SK-MEL-5 (cell line): Measurements from ENCODE around the gene TPRN. TPM values are rescaled to one million over a fixed set of nuclear protein-coding genes. Genes with fewer than 3 reads are reported as not detected.

Experiments
- DNase-seq: peaks from one replicate; pipeline ENCODE4 v3.0.0-alpha.2; 2016; ENCODE audit warnings: low read depth, low spot score
- in situ Hi-C: cut with HindIII; loops from 2 replicates; pipeline ENCODE4 v1.10.0; 2016; ENCODE audit warnings: low sequenced_read_pairs, high pct_unique_total_duplicates, low pct_unique_long_range_greater_than_20kb
- total RNA-seq: library from RNA; depleted of rRNA; stranded (reverse); fragments of >200 nt; shearing (Covaris generic); gene quantifications from 2 replicates; pipeline ENCODE4 v1.2.3, GENCODE V29; 2014

Gene TPRN
- total RNA-seq, 1 experiment from 2014 or later = 8.6 TPM

- in situ Hi-C loops = no loop called here
- DNase-seq = no peak
Observed at GRCh38 chr9:137218212-137218753, 17.7 kb upstream of the TPRN start.

DNA sequence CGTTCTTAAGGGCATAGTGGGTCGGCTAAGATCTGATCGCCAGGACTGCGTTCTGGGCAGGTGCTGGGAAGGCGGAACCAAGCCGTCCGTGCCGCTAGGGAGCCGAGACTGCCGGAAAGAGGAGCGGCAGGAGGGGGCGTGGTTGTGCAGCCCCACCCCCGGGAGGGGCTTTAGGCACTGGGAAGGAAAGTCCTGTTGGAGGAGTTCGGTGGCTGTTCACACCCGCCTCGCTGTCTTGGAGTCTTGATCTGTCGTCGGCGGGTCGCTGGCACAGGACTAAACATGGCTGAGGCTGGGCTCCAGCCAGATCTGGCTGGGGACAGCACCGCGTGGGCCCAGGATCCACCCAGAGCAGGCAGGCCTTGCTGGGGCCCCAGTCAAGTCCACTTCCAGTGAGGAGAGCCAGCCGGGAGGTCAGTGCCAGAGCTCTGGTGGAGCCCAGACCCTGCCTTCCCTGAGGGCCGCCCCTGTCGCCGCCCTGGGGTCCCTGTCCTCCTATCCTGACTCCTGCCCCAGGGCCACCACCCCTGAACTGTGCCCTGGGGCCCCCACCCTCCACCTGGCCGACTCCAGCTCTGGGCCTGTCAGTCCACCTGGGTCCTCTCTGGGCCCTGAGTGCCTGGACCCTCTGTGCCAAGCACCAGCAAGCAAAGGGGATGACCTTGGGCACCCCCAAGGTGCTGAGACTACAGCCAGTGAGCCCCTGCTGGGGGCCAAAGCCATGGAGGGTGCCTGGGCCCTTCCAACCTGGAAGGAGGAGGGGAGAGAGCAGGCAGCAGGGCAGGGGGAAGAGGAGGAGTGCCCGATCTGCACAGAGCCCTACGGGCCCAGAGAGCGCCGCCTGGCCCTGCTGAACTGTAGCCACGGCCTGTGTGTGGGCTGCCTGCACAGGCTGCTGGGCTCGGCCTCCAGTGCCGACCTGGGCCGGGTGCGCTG lies 17.0 kb upstream of the TPRN start:
- peak; percentile 63 for DNase-seq
- in situ Hi-C loops = no loop called here

DNA sequence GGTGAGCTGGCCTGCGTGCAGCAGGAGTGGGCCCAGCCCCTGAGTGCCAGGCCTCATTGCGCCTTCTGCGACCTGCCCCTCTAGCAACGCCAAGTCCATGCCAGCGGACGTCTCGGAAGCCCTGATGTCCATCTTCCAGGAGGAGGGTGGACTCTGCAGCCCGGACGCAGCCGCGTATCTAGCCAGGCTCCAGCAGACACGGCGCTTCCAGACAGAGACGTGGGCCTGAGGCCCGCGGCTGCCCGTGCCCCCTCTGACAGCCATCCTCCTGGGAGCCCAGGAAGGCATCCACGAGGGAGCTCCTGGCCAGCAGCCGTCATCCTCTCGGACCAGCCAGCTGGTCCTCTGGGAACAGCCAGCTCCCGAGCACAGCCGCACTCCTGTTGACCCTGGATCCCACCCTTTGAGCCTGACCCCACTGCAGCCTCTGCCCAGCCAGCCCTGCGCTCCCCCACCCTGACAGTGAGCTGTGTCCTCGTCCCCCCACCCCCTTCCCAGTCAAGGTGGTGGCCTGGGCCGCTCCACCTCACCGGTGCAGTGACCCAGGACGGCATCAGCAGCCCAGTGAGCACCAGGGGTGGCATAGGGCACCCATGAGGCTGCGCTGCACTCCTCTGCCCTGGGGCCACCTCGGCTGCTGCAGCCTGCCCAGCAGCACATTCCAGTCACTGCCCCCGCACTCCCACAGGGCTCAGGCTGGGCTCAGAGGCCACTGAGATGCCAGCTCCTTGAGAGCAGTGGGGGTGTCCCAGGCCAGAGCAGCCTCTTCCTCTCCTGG lies 15.8 kb upstream of the TPRN start:
- in situ Hi-C loops = no loop called here
- DNase-seq = no peak

GRCh38 chr9:137215196-137215986 lies 14.8 kb upstream of the TPRN start:
- no peak for DNase-seq
- in situ Hi-C loops = no loop called here

GRCh38 chr9:137214620-137215019 lies 14.1 kb upstream of the TPRN start:
- in situ Hi-C loops = no loop called here
- no peak for DNase-seq

- in situ Hi-C loops = no loop called here
- no peak for DNase-seq
Observed at GRCh38 chr9:137213160-137214060, 12.9 kb upstream of the TPRN start.

DNA sequence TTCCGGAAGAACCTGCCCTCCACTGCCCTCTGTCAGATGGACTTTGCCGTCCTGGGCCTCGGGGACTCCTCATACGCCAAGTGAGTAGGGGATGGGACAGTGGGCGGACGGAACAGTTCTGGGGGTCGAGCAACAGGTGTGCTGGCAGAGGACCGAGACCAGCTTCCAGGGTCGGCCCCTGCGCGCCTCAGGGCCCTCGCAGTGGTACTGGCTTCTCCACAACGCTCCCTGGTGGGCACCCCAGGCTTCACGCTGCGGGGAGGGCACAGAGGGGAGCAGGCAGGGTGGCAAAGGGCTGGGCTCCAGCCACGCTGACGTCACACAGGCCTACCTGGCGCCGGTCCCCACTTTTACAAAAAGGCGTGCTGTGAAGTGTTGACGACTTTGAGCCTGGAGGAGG lies 12.0 kb upstream of the TPRN start:
- in situ Hi-C loops = no loop called here
- DNase-seq = no peak

GRCh38 chr9:137211532-137211931 lies 11.0 kb upstream of the TPRN start:
- no peak for DNase-seq
- in situ Hi-C loops = no loop called here

- in situ Hi-C loops = no loop called here
Observed at GRCh38 chr9:137206602-137207001, 6.1 kb upstream of the TPRN start.

DNA sequence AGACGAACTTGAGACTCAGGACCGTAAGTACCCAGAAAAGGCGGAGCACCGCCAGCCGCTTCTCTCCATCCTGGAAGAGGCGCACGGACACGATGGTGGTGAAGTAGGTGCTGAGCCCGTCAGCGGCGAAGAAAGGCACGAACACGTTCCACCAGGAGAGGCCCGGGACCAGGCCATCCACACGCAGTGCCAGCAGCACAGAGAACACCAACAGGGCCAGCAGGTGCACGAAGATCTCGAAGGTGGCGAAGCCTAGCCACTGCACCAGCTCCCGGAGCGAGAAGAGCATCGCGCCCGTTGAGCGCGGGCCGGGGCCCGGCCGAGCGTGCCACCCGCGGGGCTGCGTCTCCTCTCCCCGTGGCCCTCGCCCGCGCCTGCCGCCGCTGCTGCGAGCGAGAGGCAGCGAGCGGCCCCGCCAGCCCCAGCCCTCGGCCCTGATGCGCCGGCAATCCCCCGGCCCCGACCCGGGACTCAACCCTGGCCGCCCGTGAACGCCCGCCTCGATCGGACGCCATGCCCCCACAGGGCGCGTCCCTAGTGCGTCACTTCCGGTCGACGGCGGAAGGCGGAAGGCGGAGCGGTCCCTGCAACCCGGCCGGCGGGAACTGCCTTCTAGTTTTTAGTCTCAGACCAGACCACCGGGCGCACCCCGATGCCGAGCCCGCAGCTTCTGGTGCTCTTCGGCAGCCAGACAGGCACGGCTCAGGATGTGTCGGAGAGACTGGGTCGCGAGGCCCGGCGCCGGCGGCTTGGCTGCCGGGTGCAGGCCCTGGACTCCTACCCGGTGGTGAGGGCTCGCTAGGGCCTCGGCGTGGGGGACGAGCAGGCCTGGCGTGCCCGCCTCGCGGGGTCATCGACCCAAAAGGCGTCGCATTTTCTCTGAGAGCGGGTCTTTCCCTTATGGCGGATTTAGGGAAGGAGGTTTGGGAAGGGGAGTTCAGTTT lies 4.9 kb upstream of the TPRN start, which contains the start of the genes NDOR1 and TMEM203:
Gene NDOR1 (plus strand): TSS at position 575 of the 944 bp plus-strand sequence. CDS start 78 bp downstream, at position 653.
Gene TMEM203 (minus strand): TSS at position 523 of the 944 bp plus-strand sequence. CDS start 234 bp downstream, at position 289.
- in situ Hi-C loops = no loop called here
- DNase-seq = peak; percentile 83

More at GRCh38 chr9:137206602-137207001, 6.1 kb upstream of the TPRN start:
- DNase-seq = no peak

DNA sequence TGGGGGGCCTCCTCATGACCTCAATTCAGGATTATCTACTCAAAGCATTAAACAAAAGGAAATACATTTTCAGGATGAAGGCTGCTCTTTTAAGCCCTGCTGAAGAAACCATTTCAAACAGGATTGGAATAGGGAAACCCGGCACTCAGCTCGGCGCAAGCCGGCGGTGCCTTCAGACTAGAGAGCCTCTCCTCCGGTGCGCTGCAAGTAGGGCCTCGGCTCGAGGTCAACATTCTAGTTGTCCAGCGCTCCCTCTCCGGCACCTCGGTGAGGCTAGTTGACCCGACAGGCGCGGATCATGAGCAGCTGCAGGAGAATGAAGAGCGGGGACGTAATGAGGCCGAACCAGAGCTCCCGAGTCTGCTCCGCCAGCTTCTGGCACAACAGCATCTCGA lies 4.2 kb upstream of the TPRN start:
- DNase-seq = no peak
- in situ Hi-C loops = no loop called here

DNA sequence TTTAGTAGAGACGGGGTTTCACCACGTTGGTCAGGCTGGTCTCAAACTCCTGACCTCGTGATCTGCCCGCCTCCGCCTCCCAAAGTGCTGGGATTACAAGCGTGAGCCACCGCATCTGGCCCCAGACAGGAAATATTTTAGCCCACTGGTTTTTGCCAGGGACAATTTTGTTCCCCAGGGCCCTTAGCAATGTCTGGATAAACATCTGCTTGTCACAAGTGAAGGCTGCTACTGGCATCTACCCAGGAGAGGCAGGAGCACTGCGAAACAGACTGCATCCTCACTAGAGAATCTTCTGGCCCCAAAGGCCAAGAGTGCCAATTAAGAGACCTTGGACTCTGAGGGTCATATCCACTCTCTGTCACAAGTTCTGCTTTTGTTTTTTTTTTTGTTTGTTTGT lies 2.4 kb upstream of the TPRN start:
- in situ Hi-C loops = no loop called here
- DNase-seq = no peak

- in situ Hi-C loops = no loop called here
- DNase-seq = no peak
Observed at GRCh38 chr9:137201205-137201868, 796 bp upstream of the TPRN start.

DNA sequence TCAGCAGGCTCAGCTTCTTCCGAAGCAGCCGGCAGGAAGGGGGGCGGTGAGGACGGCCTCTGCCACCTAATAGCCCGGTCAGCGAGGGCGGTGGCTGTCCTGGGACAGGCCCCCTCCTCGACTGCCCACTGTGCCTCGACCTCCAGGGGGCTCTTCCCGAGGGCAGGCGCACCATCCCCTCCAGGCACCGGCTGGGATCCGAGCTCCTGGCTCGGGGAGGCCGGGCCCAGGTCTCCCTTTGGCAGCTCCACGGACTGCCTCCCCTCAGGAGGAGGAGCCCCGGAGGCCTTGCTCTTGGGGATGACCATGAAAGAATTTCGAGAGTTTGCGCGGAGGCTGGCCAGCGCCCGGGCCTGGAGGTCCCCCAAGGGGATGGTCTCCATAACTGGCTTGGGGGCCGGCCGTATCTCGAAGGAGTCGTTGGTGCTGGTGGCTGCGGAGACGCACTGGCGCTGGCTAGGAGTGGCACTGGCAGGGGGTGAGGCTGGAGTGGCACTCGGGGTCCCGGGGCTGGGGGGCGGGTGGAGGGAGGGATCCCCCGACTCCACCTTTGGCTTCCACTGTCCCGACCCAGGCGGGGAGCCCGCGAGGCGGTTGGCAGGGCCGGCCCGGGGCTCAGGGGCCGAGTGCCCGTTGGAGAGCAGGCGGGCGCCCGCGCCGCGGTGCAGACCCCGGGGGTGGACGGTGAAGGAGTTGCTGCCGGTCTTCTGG lies 975 bp downstream of the TPRN start:
- in situ Hi-C loops = no loop called here

GRCh38 chr9:137198902-137199283 lies 1.6 kb downstream of the TPRN start:
- in situ Hi-C loops = no loop called here
- DNase-seq = no peak

More for the DNA sequence above, 975 bp downstream of the TPRN start:
- DNase-seq = no peak
